B cell (primary cell): ENCODE measurements around the gene CYB561D1. TPM values are rescaled to one million over a fixed set of nuclear protein-coding genes. Genes with fewer than 3 reads are reported as not detected.

Experiments
- ATAC-seq: fragments of 200-7000 bp; cut with Tn5 transposase; one replicate; pipeline ENCODE4 v1.10.0; 2021; ENCODE audit warnings: low read depth, mild to moderate bottlenecking, moderate number of reproducible peaks, moderate library complexity
- CTCF ChIA-PET: fragments of 350-600 bp; sonication (Branson Sonifier 250); formaldehyde crosslinking; loops from one replicate; lab custom pipeline; 2021; ENCODE audit warnings: antibody characterized with exemption, inconsistent platforms; lab: Charles Lee
- POLR2A ChIA-PET: fragments of 350-600 bp; sonication (Branson Sonifier 250); formaldehyde crosslinking; loops from one replicate; lab custom pipeline; 2021; ENCODE audit warnings: antibody characterized with exemption; lab: Charles Lee
- DNase-seq: peaks from one replicate; pipeline ENCODE4 v3.0.0; 2013
- H2AFZ ChIP-seq: 2 replicates; pipeline ENCODE4 v1.6.1; 2012; ENCODE audit warnings: mild to moderate bottlenecking, low read depth, low read length; ENCODE audit not compliant: insufficient read depth, poor library complexity, severe bottlenecking
- H3K27ac ChIP-seq, 2 donors: 1 replicate in 1 of 2; 2 replicates in 1 of 2; pipeline ENCODE4 v1.5.1; 2012 to 2013; ENCODE audit warnings: low read length in 2 of 2, mild to moderate bottlenecking in 2 of 2, moderate library complexity in 1 of 2
- H3K27me3 ChIP-seq, 4 experiments: fragments of 200-600 bp in 1 of 4; sonication (generic) in 1 of 4; replicated peaks in 1 of 4; 1 replicate in 2 of 4; 2 replicates in 2 of 4; pipeline versions ENCODE4 v1.6.1 to v1.7.0; 2013 to 2016; ENCODE audit warnings: low read length in 3 of 4, mild to moderate bottlenecking in 2 of 4, mixed read lengths in 1 of 4, moderate library complexity in 1 of 4; ENCODE audit not compliant: insufficient read depth in 4 of 4, control insufficient read depth in 3 of 4; ENCODE audit errors: control extremely low read depth in 1 of 4
- H3K36me3 ChIP-seq, 2 experiments: replicated peaks in 1 of 2; 1 replicate in 1 of 2; 2 replicates in 1 of 2; pipeline versions ENCODE4 v1.6.1 to v1.7.1; 2013; ENCODE audit warnings: low read length in 1 of 2; ENCODE audit not compliant: insufficient read depth in 2 of 2, control insufficient read depth in 1 of 2; ENCODE audit errors: control extremely low read depth in 1 of 2, extremely low read depth in 1 of 2
- H3K4me1 ChIP-seq, 2 donors: fragments of 200-600 bp in 1 of 2; sonication (generic) in 1 of 2; 1 replicate in 1 of 2; 2 replicates in 1 of 2; pipeline versions ENCODE4 v1.5.1 to v1.6.1; 2013 to 2017; ENCODE audit warnings: low read length in 2 of 2; ENCODE audit not compliant: control insufficient read depth in 2 of 2, insufficient read depth in 2 of 2
- H3K4me2 ChIP-seq: replicated peaks from 2 replicates; pipeline ENCODE3; 2012; ENCODE audit warnings: mild to moderate bottlenecking, low read depth, low read length; ENCODE audit not compliant: poor library complexity, severe bottlenecking
- H3K4me3 ChIP-seq, 5 experiments: fragments of 200-600 bp in 1 of 5; sonication (generic) in 1 of 5; 1 replicate in 3 of 5; 2 replicates in 2 of 5; pipeline versions ENCODE4 v1.5.1 to v1.7.0; 2011 to 2016; ENCODE audit warnings: low read length in 4 of 5, mild to moderate bottlenecking in 4 of 5, low read depth in 2 of 5, control low read depth in 1 of 5, moderate library complexity in 1 of 5; ENCODE audit not compliant: insufficient read depth in 1 of 5; ENCODE audit errors: control extremely low read depth in 1 of 5, extremely low read depth in 1 of 5
- H3K79me2 ChIP-seq: fragments of 200-600 bp; sonication (generic); one replicate; pipeline ENCODE4 v1.6.0; 2016; ENCODE audit warnings: low read length; ENCODE audit not compliant: control insufficient read depth, insufficient read depth
- H3K9ac ChIP-seq: fragments of 200-600 bp; sonication (generic); 2 replicates; pipeline ENCODE4 v1.6.1; 2017; ENCODE audit warnings: mild to moderate bottlenecking, low read length, moderate library complexity
- H3K9me3 ChIP-seq, 3 donors: one replicate each; pipeline versions ENCODE4 v1.6.1 to v1.7.1; 2013; ENCODE audit warnings: low read length in 2 of 3; ENCODE audit not compliant: control insufficient read depth in 2 of 3, insufficient read depth in 1 of 3; ENCODE audit errors: control extremely low read depth in 1 of 3
- H4K20me1 ChIP-seq: 2 replicates; pipeline ENCODE4 v1.6.0; 2012; ENCODE audit warnings: mild to moderate bottlenecking, low read length; ENCODE audit not compliant: insufficient read depth, control insufficient read depth, poor library complexity, severe bottlenecking
- H3K27ac Mint-ChIP-seq: one replicate; pipeline ENCODE4 v1.8.0; 2021; ENCODE audit warnings: mixed read lengths
- H3K27me3 Mint-ChIP-seq: one replicate; pipeline ENCODE4 v1.8.0; 2021; ENCODE audit warnings: mixed read lengths
- H3K4me1 Mint-ChIP-seq: one replicate; pipeline ENCODE4 v1.8.0; 2021; ENCODE audit warnings: mixed read lengths
- H3K4me3 Mint-ChIP-seq: one replicate; pipeline ENCODE4 v1.8.0; 2021; ENCODE audit warnings: mixed read lengths
- H3K9me3 Mint-ChIP-seq: one replicate; pipeline ENCODE4 v1.8.0; 2022; ENCODE audit warnings: mixed read lengths; ENCODE audit not compliant: insufficient read depth
- CTCF ChIP-seq: fragments of 200-600 bp; IDR thresholded peaks from one replicate; pipeline ENCODE4 v1.8.0; 2022; ENCODE audit warnings: antibody characterized with exemption, mild to moderate bottlenecking
- EZH2 ChIP-seq: IDR thresholded peaks from 2 replicates; pipeline ENCODE4 v1.6.1; 2012; ENCODE audit warnings: borderline replicate concordance, low read depth, mild to moderate bottlenecking, moderate library complexity, low read length; ENCODE audit not compliant: insufficient read depth, poor library complexity, severe bottlenecking
- WGBS: methylation state at CpG from one replicate; pipeline ENCODE4 v1.1.5; 2013; ENCODE audit warnings: missing lambda C conversion rate; ENCODE audit not compliant: insufficient coverage; 5-methylcytosine and 5-hydroxymethylcytosine counted together
- intact Hi-C: fragments of 100-400 bp; cut with micrococcal nuclease; formaldehyde crosslinking; loops from one replicate; pipeline ENCODE4 v1.10.0; 2022
- polyA plus RNA-seq: library from polyadenylated mRNA; depleted of rRNA; stranded (reverse); fragments of >200 nt; gene quantifications from 2 replicates; pipeline ENCODE4 v1.2.3, GENCODE V29; 2012
- total RNA-seq, 2 donors: library from RNA; stranded (reverse); fragments of 120-200 nt in 1 of 2; gene quantifications; 1 replicate in 1 of 2; 2 replicates in 1 of 2; pipeline versions ENCODE4 v1.2.3 to v1.2.4, GENCODE V29; 2013 to 2022

CYB561D1 gene
- total and polyA plus RNA-seq, 2 donors (not counting 1 experiment from before 2014, with no cell fraction given) = 16.1 to 28.0 TPM

- Mint-ChIP-seq H3K4me1 (peaks cover 17% of the 10 kb centered on the region), H3K9me3 (no peaks in the 10 kb centered on the region), H3K27me3 (peaks cover 40% of the 10 kb centered on the region), H3K4me3 (no peak overlapping the region), H3K27ac (no peak overlapping the region)
- ATAC-seq = no peak
- H2AFZ ChIP-seq = no peak overlapping the region
- no peaks in the 10 kb centered on the region for H3K9me3 ChIP-seq
- CTCF ChIA-PET = interaction anchor here (1.3 to 37.9 kb wide), 3 partner anchors 19 to 23 kb away, joined by 4 to 926 read pairs (median 30); partner anchors contain the start of genes CYB561D1 and GPR61
- peaks cover 0 to 14% (median 5%) of the 10 kb centered on the region in 4 experiments for H3K27me3 ChIP-seq
- H3K9ac ChIP-seq = no peak overlapping the region
- no peak overlapping the region for H3K27ac ChIP-seq
- POLR2A ChIA-PET = no interaction called here
- H4K20me1 ChIP-seq = no peaks in the 10 kb centered on the region
- no peak for DNase-seq
- peaks cover 11 to 15% of the 10 kb centered on the region in 2 donors for H3K4me1 ChIP-seq
- H3K4me2 ChIP-seq = no peak overlapping the region
- 80% methylated on average over 1 of the region's 2 CpGs for WGBS
- no peaks in the 10 kb centered on the region for H3K79me2 ChIP-seq
- intact Hi-C loops = no loop called here
- no peak overlapping the region for H3K4me3 ChIP-seq
- H3K36me3 ChIP-seq = no peaks in the 10 kb centered on the region
- no peak for TF ChIP-seq CTCF
- TF ChIP-seq EZH2 = no peak
These were observed 19.3 kb downstream of the CYB561D1 start for GRCh38 chr1:109513110-109513710.

- intact Hi-C loops = no loop called here
- H3K27me3 ChIP-seq = peaks cover 0 to 11% (median 5%) of the 10 kb centered on the region in 4 experiments
- H4K20me1 ChIP-seq = no peaks in the 10 kb centered on the region
- no peaks in the 10 kb centered on the region for H3K36me3 ChIP-seq
- Mint-ChIP-seq H3K9me3 (no peaks in the 10 kb centered on the region), H3K27me3 (peaks cover 29% of the 10 kb centered on the region), H3K4me1 (peaks cover 6% of the 10 kb centered on the region), H3K27ac (no peak overlapping the region), H3K4me3 (no peak overlapping the region)
- ATAC-seq (no peak), DNase-seq (no peak)
- TF ChIP-seq CTCF = no peak
- TF ChIP-seq EZH2 = no peak
- no peak overlapping the region for H2AFZ ChIP-seq
- POLR2A ChIA-PET = no interaction called here
- H3K27ac ChIP-seq = no peak overlapping the region
- CTCF ChIA-PET = interaction anchor here (1.1 to 37.9 kb wide), 5 partner anchors 13 to 55 kb away, joined by 3 to 926 read pairs (median 6); partner anchors contain the start of gene GPR61
- H3K9me3 ChIP-seq = no peaks in the 10 kb centered on the region
- H3K4me1 ChIP-seq = peaks cover 6% of the 10 kb centered on the region in 2 donors
- H3K4me2 ChIP-seq = no peak overlapping the region
- WGBS = 100% methylated on average over 3 of the region's 3 CpGs
- H3K9ac ChIP-seq = no peak overlapping the region
- no peaks in the 10 kb centered on the region for H3K79me2 ChIP-seq
- no peak overlapping the region for H3K4me3 ChIP-seq
These were observed 21.0 kb downstream of the CYB561D1 start for GRCh38 chr1:109514846-109515245.
